HCEC 1CT (cell line): ENCODE results near the gene SPP1.
A peak's percentile ranks its signal among the peaks of the same experiment; 100 is the strongest.
"Not testable (repeated sequence)": the region's sequence is repeated elsewhere in the genome, so short reads cannot be mapped to it uniquely, and the experiment has no call there.

ENCODE experiments used
- DNase-seq: peaks from one replicate; pipeline ENCODE4 v3.0.0-alpha.2; 2017

The SPP1 gene

DNA sequence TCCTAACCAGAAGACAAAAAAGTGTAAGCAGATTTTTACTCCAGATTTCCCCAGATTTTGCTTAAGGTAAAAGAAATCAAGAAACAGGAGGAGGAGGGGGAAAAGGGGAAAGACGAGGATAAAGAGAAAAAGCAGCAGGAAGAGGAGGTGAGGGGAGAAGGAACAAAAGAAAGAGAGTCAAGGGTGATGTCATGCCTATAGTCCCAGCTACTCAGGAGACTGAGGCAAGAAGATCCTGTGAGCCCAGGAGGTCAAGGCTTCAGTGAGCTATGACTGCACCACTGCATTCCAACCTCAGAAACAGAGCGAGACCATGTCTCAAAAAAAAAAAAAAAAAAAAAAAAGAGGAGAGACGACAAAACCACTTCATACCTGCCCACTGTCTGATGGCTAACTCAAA, 19.9 kb downstream of the SPP1 start:
- no peak for DNase-seq

DNA sequence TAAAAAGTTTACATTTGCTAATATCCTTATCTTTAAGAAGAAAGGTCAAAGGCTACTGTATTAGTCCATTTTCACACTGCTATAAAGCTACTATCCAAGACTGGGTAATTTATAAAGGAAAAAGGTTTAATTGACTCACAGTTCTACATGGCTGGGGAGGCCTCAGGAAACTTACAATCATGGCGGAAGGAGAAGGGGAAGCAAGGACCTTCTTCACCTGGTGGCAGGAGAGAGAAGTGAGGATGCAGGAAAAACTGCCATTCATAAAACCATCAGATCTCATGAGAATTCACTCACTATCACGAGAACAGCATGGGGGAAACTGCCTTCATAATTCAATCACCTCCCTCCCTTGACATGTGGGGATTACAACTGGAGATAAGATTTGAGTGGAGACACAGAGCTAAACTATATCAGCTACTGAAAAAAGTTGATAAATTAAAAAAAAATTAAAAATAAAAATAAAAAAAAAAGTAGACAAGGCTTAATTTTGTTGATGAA, 23.7 kb downstream of the SPP1 start:
- DNase-seq, result not testable (repeated sequence)

DNA sequence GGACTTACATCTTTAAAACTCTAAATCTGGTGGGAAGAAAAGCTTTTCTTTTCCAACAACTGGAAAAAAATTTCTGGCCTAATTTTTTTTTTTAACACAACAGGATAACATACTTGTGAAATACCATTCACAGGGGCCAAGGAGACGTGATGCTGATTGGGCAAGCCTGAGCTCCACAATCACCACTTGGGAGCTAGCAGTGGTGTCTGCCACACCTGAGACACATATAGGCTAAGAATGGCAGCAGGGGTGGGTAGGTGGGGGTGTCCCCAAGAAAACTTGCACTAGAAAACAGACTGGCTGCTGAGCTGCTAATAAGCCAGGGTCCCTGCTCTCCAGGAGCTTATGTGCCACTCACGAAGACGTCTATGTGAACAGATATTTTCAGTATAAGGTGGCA, 26.4 kb downstream of the SPP1 start:
- DNase-seq, result no peak

DNA sequence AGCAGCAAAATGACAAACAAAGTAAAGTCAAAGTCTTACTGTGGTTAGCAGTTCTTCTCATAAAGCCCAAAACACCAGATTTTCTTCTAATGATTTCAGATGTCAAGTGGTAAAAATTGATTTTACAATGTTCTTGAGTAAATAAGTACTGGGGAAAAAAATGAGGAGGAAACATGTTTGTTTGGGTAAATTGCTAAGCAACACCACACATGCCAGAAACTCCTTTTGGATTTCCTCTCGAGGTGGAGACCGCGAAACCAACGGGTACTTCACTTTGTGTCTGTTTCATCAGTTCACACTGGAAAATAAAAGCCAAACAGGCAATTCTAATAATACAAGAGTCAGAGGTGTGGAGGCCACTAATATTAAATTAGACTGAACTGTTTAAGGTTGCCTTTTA, 27.3 kb downstream of the SPP1 start:
- DNase-seq, result no peak

DNA sequence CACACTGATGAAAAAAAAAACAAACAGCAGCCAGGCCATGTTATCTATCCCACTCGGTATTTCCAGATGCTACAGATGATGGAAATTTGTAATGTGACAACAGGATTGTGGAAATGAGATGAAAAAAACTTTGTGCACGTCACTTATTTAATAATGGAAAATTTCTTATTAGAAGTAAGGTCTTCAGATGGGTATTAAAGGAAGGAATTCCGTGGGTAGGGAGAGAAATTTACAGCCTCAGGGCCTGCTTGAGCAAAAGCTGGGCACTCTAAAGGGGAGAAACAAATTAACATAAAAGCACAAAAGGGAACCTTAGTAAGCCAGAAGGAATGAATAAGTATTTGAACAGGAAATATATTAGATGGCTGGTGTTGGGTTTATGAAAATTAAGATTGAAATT, 27.7 kb downstream of the SPP1 start:
- DNase-seq, result no peak

DNA sequence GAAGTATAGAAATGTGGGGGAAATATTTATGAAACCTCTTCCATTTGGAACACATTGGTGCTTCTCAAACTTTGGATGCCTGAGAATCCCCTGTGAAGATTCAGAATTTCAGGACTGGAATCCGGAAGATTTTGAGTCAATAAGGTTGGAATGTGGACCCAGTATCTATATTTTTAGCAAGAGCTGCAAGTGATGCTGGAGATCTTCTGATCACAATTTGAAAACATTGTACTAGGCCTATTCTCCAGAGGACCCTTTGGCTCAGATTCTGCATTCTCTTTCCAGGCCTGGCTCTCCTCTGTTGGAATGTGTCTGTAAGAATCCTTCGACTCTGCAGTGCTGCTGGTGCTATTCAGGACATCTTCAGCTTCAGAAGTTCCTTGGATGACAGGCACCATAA, 29.6 kb downstream of the SPP1 start:
- DNase-seq, result no peak

DNA sequence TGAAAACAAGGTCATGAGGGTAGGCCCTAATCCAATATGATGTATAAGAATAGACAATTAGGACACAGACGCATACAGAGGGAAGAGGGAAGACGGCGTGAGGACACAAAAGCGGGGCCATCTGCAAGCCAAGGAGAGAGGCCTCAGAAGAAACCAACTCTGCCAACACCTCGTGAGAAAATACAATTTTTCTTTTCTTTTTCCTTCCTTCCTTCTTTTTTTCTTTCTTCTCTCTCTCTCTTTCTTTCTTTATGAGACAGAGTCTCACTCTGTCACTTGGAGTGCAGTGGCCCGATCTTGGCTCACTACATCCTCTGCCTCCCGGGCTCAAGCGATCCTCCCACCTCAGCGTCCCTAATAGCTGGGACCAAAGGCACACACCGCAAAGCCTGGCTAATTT, 30.4 kb downstream of the SPP1 start:
- no peak for DNase-seq

DNA sequence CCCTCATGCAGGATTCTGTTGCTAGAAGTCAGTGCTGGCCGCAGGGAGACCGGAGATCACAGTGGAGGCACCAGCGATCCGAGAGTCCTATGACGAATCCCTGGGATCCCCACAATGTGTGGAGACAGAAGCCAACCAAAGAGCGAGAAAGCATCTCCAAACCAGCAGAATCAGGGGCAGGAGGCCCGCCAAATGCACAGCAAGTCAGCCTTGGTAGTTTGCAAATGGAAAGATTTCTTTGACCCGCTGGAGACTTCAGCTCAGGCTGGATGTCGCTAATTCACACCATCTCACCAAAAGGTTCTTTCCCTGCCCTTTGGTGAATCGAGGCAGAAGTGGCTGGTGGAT, 31.4 kb downstream of the SPP1 start:
- DNase-seq, result no peak

DNA sequence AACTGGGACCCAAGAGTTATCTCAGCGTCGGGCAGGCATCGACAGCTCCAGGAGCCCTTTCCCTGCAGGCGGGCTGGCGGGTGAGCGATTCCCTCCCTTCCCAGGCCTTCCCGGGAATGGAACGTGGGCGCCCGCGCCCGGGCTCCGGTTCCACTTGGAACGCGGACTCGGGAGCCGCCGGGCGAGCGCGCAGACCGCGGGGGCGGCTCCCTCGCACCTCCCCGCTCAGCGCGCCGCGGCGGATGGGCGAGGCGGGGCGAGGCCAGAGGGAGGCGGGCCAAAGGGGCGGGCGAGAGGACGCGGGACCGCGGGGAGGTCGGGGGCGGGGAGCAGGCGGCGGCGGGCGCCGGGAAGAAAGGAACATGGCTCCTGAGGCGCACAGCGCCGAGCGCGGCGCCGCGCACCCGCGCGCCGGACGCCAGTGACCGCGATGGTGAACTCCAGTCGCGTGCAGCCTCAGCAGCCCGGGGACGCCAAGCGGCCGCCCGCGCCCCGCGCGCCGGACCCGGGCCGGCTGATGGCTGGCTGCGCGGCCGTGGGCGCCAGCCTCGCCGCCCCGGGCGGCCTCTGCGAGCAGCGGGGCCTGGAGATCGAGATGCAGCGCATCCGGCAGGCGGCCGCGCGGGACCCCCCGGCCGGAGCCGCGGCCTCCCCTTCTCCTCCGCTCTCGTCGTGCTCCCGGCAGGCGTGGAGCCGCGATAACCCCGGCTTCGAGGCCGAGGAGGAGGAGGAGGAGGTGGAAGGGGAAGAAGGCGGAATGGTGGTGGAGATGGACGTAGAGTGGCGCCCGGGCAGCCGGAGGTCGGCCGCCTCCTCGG, 32.0 kb downstream of the SPP1 start, which contains the start of gene PKD2:
PKD2 (plus strand) TSS at position 332 of the 818 bp plus-strand sequence; CDS start at position 431, 99 bp downstream.
- peak; percentile 61 for DNase-seq

DNA sequence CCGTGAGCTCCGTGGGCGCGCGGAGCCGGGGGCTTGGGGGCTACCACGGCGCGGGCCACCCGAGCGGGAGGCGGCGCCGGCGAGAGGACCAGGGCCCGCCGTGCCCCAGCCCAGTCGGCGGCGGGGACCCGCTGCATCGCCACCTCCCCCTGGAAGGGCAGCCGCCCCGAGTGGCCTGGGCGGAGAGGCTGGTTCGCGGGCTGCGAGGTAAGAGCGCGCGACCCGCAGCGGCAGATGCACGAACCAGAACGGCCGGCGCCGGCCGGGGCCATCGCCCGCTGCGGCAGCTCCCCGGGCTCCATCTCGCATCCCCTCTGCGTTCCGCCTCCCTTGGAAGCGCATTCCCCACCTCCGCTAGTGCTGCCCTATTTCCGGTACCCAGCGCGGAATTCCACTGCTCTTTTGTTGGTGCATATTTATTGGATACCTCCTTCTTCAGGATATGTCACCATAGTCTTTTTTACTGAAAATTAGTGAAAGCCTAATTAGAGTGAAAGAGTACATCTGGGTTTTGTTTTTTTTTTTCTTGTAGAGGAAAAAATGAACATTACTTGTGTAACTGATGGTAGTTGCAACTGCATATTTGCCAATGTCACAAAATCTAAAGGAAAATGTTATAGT, 32.7 kb downstream of the SPP1 start:
- DNase-seq, result peak; percentile 20

DNA sequence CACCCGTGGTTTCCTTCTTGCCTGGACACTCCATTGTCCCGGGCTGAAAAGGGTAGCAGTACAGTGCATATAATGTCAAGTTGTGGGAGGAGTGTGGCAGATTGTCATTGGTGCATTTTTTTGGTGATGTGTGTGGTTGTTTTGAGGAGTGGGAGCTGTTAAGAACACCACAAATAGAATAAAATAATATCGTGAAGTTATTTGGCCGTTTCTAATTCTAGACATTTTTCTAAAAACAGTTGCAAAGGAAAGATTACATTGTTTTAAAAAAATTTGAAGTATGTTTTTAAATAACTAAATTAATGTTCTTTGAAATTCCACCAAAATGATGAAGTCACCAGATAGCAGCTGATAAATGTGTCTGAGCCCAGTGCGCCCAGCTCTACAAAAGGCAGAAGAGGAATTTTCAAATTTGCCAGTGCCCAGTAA, 33.2 kb downstream of the SPP1 start:
- peak; percentile 10 for DNase-seq

DNA sequence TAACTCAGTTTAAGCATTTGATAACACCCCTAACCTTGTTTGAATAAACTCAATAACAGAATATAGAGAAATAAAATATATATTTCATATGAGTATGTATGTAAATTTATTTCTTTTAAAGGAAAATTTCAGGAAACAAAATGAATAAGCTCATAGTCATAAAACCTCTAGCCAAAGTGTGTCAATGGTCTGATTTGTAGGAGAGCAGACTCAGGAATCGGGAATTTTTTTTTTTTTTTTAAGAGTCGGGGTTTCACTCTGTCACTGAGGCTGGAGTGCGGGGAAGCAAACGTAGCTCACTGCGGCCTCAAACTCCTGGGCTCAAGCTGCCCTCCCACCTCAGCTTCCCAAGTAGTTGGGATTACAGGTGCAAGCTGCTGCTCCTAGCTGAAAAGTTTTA, 34.4 kb downstream of the SPP1 start:
- peak; percentile 5 for DNase-seq

DNA sequence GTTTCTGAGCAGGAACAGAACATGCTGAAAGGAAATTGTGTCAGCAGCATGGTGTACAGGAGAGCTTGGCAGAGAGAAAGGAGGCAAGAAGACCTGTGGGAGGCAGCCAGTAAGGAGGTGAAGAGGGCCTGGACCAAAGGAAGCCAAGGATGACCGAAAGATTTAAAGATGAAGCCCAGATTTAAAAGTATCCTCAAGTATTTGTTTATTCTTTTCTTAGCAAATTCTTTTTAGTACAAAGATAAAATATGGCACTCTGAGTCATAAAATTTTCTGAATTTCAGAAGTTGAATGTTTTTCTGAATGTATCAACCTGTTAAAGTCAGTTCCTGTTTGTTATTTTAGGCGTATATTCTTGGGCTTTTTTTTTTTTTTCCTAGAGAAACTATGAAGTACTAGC, 35.5 kb downstream of the SPP1 start:
- peak; percentile 27 for DNase-seq

DNA sequence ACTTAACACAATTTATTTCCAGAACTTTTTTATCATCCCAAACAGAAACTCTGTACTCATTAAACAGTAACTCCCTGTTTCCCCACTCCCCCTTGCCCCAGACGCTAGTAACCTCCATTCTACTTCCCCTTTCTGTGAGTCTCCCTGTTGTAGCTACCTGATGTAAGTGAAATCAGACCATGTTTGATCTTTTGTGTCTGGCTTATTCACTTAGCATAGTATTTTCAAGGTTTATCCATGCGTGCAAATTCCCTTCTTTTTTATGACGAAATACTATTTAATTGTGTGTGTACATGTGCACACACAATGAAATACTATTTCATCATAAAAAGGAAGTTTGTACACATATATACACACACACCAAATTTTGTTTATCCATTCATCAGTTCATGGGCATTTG, 37.1 kb downstream of the SPP1 start:
- no peak for DNase-seq

DNA sequence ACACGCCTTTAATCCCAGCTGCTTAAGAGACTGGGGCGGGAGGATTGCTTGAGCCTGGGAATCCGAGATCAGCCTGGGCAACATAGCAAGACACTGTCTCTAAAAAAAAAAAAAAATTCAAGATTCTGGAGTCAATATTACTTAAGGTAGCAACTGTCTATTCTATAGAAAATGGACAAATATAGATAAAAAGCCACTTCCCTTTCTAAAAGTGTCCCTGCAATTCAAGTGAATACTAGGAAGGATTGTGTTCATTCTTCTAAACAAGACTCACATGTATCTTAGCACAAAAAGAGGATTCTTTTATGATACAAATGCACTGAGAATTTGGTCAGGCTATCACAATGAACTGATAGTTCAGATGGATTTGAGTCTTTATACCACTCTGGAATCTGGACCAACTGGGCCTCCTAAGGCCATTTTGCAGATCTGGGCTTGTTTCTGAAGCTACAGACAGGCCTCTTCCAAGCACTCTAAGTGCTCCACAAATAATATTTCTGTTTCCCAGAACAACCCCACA, 38.9 kb downstream of the SPP1 start:
- DNase-seq, result no peak

DNA sequence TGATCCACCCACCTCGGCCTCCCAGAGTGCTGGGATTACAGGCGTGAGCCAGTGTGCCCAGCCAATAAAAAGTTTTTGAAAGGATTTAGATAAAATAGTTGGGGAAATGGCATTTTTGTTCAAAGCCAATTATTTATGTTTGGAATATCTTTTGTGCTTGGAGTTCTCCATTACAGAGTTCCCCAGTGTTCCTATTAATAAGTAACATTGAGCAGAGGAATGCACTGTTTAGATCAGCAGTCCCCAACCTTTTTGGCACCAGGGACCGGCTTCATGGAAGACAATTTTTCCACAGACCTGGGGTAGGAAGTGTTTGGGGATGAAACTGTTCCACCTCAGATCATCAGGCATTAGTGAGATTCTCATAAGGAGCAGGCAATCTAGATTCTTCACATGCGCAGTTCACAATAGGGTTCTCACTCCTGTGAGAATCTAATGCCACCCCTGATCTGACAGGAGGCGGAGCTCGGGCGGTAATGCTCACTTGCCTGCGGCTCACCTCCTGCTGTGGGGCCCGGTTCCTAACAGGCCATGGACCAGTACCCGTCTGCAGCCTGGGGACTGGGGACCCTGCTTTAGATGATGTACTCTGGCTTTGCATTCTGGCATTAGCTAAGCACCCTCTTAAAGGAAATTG, 40.3 kb downstream of the SPP1 start:
- no peak for DNase-seq

DNA sequence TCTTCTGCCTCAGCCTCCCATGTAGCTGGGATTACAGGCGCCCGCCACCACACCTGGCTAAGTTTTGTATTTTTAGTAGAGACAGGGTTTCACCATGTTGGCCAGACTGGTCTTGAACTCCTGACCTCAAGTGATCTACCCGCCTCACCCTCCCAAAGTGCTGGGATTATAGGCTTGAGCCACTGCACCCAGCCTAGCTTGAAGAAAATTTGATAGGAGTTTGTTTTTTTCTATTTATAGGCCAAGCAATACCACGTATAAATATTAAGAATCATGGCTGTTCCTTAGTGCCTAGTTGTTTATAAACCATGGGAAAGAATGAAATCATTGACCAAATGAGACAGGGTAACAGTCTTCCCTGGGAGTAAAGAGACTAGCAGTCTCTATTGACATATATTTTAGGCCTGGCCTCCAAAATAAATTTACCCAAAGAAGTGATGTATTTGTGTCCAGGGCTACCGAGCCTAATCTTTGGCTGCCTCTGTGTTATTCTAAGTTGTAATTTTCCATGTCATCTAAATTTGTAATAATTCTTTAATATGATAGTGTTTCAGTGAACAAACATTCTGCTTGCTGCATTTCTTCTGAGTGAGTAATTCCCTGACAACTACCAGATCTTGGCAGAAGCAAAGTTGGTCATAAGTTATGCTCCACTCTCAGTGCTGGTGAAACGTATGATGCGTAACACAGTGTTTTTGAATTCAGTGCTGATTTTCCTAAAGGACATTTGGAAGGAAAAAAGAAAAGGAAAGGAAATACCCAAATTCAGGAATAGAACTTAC, 42.2 kb downstream of the SPP1 start:
- peak; percentile 88 for DNase-seq

DNA sequence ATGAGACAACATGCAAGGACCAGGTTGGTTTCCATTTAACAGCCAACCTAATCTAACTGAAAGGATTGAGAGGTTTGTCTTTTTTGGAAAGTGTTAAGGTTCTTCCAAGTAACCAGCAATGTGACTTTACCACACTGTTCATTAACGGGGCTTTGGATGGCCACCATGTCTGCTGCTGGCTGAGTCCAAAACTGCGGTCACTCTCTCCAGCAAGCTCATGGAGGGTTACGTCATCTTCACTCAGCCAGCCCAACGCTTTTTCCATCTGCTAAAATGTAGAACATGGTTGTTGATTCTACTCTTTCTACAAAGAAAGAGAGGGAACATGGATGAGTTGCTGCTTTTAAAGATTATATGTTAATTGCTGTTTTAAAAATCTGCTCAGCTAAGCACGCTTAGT, 43.0 kb downstream of the SPP1 start:
- peak; percentile 13 for DNase-seq

DNA sequence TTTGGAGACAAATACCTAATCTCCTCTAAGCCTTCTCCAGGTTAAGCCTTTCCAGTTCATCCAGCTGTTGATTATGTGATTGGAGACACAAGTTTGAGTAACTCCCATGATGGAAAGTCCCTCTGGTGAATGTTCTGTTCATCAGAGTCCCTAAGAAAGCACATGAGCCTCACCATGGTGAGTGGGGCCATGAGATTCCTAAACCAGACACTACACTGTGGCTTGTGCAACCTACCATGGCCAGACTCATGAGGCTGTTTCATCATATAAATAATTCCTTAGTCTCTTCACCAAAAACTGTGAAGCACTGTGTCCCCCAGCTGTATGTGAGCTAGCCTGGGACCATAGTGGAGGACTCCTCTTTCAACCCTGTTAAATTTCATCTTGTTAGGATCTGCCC, 46.3 kb downstream of the SPP1 start:
- no peak for DNase-seq

DNA sequence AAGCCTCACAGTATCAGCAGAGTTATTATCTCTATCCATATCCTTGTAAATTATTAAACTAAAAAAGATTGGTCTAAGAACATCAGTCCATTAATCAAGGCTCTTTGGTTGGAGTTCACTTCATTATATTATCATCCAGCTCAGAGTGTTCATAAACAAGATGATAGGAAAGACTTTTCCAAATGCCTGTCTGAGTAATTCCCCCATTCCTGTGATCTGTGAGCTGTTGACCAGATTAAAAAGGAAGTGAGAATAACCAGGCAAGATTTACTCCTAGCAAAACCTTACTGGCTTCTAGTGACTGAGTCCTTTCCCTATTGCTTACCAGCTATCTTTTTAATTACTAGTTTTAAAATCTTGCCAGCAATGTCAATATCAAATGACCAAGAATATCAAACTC, 46.8 kb downstream of the SPP1 start:
- no peak for DNase-seq

DNA sequence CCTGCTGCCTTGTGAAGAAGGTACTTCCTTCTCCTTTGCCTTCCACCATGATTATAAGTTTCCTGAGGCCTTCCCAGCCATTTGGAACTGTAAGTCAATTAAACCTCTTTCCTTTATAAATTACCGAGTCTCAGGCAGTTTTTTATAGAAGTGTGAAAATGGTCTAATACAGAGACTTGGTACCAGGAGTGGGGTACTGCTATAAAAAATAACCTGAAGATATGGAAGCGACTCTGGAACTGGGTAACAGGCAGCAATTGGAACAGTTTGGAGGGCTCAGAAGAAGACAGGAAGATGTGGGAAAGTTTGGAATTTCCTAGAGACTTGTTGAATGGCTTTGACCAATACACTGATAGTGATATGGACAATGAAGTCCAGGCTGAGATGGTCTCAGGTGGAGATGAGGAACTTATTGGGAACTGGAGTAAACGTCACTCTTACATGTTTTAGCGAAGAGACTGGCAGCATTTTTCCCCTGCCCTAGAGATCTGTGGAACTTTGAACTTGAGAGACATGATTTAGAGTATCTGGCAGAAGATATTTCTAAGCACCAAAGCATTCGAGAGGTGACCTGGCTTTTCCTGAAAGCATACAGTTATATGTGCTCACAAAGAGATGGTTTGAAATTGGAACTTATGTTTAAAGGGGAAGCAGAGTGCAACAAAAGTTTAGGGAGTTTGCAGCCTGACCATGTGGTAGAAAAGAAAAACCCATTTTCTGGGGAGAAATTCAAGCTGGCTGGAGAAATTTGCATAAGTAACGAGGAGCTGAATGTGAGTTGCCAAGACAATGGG, 50.6 kb downstream of the SPP1 start:
- DNase-seq, result not testable (repeated sequence)
